HPDE6-E6E7 (cell line): ENCODE data around the gene CSNK1A1.
"Not testable (repeated sequence)": the region's sequence is repeated elsewhere in the genome, so short reads cannot be mapped to it uniquely, and the experiment has no call there.

Experiments used
- DNase-seq: peaks from one replicate; pipeline ENCODE4 v3.0.0; 2011; ENCODE audit warnings: missing footprints; ENCODE audit errors: extremely low spot score

CSNK1A1 gene

GRCh38 chr5:149490599-149491485, 60.4 kb downstream of the CSNK1A1 start:
- no peak for DNase-seq

GRCh38 chr5:149489605-149490037, 61.6 kb downstream of the CSNK1A1 start:
- no peak for DNase-seq

DNA sequence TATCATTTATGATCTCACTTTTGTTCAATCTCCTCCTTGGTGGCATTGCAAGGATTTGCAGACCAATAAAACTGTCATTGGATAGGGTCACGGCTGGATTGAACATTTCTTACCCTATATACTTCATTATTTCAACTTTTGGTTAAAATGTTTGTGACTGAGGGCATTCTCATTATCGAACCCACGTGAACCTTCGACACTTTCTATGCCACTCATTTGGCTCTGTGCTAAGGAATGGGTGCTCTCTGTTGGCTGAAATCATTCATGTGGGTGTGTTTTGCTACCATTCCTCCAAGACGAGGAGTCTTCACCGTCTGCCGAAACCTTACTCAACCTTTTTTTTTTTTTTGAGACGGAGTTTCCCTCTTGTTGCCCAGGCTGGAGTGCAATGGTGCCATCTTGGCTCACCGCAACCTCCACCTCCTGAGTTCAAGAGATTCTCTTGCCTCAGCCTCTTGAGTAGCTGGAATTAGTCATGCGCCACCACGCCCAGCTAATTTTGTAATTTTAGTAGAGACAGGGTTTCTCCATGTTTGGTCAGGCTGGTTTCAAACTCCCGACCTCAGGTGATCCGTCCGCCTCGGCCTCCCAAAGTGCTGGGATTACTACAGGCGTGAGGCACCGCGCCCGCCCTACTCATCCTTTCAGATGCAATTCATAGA, 62.5 kb downstream of the CSNK1A1 start:
- DNase-seq = no peak

- no peak for DNase-seq
These were observed 63.6 kb downstream of the CSNK1A1 start for GRCh38 chr5:149487672-149488071.

GRCh38 chr5:149486726-149487635, 64.3 kb downstream of the CSNK1A1 start:
- DNase-seq = no peak

DNA sequence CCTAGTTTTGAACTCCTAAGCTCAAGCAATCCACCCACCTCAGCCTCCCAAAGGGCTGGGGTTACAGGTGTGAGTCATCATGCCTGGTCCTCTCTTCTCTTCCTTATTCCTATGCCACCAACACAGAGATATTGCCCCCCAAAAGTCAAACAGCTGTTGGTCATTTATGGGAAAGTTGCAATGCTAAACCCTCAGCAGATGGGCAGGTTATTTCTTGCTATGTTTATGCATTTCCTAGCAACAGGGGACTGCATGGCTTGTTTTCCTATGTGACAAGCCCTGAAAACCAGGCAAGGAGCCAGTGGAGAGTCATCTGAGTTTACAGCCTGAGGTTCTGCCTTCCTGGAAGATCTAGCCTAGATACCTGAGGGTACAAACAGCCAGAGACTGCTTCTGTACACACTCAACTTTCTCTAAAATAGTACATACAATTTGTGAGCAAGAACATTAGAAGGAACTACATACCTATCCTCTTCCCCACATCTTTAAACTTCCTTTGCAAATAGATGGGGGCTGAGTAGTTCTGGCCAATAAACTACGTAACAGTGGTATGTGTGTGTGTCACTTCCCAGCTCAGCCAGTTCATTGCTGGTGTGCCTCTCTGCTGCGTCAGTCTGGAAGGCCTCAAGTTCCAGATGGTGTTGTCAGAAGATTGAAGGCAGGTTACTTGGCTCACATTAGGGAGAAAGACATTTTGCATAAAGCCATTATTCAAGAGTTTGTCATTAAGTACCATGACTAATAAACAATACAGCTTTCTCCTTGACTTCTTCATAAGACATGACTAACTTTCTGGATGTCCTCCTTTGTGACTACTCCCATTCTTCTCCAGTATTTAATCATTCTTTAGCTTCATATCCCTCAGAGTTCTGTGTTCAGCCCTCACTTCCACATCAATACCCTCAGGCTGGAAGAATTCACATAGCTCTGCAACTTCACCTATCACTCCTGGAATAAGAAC, 65.3 kb downstream of the CSNK1A1 start:
- DNase-seq = peak; percentile 78

- no peak for DNase-seq
These were observed 69.8 kb downstream of the CSNK1A1 start for GRCh38 chr5:149481485-149481884.

DNA sequence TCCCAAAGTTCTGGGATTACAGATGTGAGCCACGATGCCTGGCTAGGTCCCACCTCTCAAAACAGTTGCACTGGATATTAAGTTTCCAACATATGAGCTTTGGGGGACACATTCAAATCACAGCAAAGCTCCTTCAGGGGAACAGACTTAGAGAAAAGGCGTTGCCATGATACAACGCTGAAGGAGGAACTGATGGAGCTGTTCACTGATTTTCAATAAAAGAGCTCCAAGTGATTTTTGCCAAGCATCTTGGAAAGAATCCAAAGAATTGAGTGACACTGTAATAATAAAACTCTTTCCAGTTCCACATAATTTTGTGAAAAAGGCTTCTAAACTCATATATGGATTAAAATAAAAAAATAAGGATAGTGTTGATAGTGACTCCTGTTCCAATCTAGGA, 72.5 kb downstream of the CSNK1A1 start:
- DNase-seq = no peak

GRCh38 chr5:149475777-149476176, 75.5 kb downstream of the CSNK1A1 start:
- DNase-seq = no peak

DNA sequence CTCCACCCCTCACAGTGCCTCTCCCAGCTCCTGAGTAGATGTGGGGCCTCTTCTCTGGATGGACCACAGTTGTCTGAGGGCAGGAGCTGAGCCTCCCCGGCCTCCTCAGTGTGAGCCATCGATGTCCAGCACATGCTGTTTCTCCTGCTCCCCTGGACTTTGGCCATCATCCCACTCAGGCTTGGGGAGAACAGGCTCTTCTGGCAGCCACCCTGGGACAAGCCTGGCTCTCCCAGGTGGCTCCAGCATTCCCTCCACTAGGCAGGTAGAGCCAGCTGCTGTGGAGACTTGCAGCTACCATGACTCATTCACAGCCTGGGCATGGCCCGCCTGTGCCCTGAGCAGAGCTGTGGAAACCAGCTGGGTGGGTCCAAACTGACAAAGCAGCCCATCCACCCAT, 77.0 kb downstream of the CSNK1A1 start:
- DNase-seq = peak; percentile 86

- no peak for DNase-seq
These were observed 77.8 kb downstream of the CSNK1A1 start for GRCh38 chr5:149473441-149473840.

GRCh38 chr5:149472399-149472798, 78.8 kb downstream of the CSNK1A1 start:
- DNase-seq = no peak

DNA sequence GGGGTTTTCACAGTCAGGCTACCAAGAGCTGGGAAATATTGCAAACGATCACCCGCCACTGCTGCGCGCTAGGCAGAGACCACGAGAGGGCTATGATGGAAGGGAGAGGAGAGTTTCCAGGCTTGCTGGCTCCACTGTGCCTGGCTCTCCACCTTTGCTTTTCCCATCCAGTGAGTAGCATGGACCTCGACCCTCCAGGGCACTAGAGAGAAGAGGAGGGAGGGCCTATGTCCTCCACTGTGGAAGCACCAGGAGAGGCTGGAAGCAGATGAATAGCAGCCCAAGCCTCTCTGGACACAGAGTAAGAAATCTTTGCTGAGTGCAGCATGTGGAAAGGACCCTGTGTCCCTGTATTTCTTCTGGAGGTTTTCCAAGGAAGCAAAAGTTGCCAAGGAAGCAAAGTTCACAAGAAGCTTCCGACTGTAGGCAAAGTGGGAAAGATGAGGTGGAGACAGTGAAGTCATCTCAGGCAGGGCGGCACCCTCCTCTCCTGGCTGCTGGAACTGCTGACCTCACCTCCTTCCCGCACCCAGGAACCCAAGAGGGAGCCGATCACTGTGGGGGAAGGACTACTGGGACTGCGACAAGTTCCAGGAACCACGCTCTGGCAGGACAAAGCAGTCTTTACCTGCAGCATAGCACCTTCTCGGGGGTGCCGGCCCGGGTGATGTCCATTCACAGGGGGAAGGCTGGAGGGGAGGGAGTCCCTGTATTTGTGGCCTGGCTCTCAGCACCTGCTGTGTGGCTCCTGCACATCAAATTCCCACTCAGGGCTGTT, 79.6 kb downstream of the CSNK1A1 start:
- no peak for DNase-seq

DNA sequence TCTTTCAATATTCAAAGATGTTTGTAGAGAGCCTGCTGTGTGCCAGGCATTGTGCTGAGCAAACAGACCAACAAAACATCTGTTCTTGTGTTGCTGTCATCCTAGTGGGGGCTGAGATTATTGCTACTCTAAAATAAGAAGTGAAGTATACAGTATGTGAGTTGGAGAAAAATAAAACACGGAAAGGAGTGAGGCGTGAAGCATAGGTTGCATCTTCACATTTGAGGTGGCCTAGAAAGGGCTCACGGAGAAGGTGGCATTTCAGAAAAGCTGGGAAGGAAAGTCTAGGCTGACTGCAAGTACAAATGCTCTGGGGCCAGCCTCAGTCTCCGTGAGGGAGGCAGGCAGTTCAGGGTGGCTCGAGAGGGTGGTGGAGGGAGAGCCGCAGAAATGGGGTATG, 80.3 kb downstream of the CSNK1A1 start:
- no peak for DNase-seq

GRCh38 chr5:149466457-149466972, 84.7 kb downstream of the CSNK1A1 start:
- DNase-seq = no peak

- DNase-seq = no peak
These were observed 86.3 kb downstream of the CSNK1A1 start for GRCh38 chr5:149464796-149465489.

- DNase-seq = not testable (repeated sequence)
These were observed 89.3 kb downstream of the CSNK1A1 start for GRCh38 chr5:149461907-149462306.

DNA sequence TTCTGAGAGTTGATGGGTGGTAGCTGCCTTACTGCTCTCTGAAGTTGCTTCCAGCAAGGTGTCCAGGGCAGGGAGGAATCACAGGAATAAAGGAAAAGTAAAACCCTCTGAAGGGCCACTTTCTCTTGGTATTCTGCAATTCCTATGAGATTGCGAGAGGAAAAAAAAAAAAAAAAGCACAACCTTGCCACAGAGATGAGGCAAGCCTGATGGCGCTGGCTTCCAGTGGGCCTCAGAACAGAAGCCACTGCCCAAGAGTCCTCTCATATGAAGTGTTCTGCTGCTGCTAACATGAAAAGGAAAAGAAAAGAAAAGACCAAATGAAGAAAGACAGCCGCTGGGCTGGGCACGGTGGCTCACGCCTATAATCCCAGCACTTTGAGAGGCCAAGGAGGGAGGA, 91.3 kb downstream of the CSNK1A1 start:
- DNase-seq = no peak

DNA sequence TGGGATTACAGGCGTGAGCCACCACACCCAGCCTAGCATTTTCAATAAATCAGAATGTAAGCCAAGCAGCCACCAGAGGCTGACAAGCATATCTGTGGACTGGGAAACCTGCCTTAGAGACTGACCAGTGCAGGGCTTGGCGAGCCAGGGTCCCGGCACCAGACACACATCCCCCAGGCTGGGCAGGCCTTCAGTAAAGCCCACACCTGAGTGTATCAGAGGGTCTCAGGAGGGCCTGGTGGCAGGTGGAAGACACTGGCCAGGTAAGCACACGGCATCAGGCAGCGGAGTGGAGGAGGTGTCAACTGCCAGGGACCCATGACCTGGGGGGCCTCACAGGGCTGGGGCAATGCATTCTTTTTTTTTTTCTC, 93.9 kb downstream of the CSNK1A1 start:
- DNase-seq = no peak
